Lower leg skin (tissue), 4 donors: ENCODE measurements around the gene GMPR. TPM values are rescaled to one million over a fixed set of nuclear protein-coding genes. Genes with fewer than 3 reads are reported as not detected.

Experiments
- DNase-seq, 2 donors: peaks; one replicate each; pipeline ENCODE4 v3.0.0-alpha.2; 2019; ENCODE audit warnings: low spot score in 2 of 2
- H3K4me3 ChIP-seq: fragments of 200-600 bp; sonication (generic); 2 replicates; pipeline ENCODE4 v1.5.1; 2017; ENCODE audit warnings: mild to moderate bottlenecking, low read depth; ENCODE audit not compliant: poor library complexity, severe bottlenecking
- POLR2A ChIP-seq, 2 donors: fragments of 450-650 bp; IDR thresholded peaks; one replicate each; pipeline ENCODE4 v1.6.1; 2016 to 2017; ENCODE audit warnings: antibody characterized with exemption in 2 of 2, mild to moderate bottlenecking in 1 of 2, moderate library complexity in 1 of 2
- WGBS, 2 donors: methylation state at CpG; one replicate each; pipeline ENCODE4 v1.1.5; 2018; 5-methylcytosine and 5-hydroxymethylcytosine counted together
- intact Hi-C: fragments of 100-400 bp; cut with DNase I; formaldehyde crosslinking; loops from one replicate; pipeline ENCODE4 v1.15.0; 2023; ENCODE audit warnings: low total_unique reads
- total RNA-seq, 4 donors: library from RNA; depleted of rRNA; stranded (reverse); fragments of >200 nt; gene quantifications; one replicate each; pipeline ENCODE4 v1.1.0, GENCODE V29; 2016
- TF ChIP-seq, protein P1 (sequence below), 3 donors: fragments of 450-650 bp; IDR thresholded peaks; one replicate each; pipeline ENCODE4 v1.5.1; 2016; ENCODE audit warnings: antibody characterized with exemption in 3 of 3, mild to moderate bottlenecking in 3 of 3, moderate library complexity in 2 of 3

The GMPR gene
- total RNA-seq, 4 donors from 2014 or later, result 5.2 to 26.7 (median 10.6) TPM

DNA sequence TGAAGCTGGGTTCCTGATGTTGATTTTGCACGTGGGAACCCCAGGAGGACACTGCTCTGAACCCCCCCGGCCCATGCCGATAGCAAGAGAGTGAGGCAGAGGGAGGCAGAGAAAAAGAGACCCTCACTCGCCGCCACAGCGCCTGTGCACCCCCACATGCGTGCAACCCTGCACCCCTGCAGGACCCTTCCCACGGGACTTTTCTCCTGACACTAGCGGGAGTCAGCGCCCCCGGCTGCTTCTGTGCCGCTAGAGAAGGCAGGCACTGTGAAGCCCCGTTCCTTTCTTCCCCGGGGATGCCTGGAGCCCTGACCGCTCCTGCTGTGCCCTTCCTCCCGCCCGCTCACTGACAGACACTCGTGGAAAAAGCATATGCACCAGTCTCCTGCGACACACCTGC is 67.4 kb downstream of the GMPR start:
- no peak overlapping the region for H3K4me3 ChIP-seq
- intact Hi-C loops, result no loop called here
- no peak for DNase-seq
- 83 to 89% methylated on average over 19 of the region's 19 CpGs for WGBS, 2 donors
- no peak for TF ChIP-seq POLR2A (IDR thresholded peaks at IDR 0.05)
- TF ChIP-seq, protein P1, sequence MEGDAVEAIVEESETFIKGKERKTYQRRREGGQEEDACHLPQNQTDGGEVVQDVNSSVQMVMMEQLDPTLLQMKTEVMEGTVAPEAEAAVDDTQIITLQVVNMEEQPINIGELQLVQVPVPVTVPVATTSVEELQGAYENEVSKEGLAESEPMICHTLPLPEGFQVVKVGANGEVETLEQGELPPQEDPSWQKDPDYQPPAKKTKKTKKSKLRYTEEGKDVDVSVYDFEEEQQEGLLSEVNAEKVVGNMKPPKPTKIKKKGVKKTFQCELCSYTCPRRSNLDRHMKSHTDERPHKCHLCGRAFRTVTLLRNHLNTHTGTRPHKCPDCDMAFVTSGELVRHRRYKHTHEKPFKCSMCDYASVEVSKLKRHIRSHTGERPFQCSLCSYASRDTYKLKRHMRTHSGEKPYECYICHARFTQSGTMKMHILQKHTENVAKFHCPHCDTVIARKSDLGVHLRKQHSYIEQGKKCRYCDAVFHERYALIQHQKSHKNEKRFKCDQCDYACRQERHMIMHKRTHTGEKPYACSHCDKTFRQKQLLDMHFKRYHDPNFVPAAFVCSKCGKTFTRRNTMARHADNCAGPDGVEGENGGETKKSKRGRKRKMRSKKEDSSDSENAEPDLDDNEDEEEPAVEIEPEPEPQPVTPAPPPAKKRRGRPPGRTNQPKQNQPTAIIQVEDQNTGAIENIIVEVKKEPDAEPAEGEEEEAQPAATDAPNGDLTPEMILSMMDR (IDR thresholded peaks at IDR 0.05), result no peak

DNA sequence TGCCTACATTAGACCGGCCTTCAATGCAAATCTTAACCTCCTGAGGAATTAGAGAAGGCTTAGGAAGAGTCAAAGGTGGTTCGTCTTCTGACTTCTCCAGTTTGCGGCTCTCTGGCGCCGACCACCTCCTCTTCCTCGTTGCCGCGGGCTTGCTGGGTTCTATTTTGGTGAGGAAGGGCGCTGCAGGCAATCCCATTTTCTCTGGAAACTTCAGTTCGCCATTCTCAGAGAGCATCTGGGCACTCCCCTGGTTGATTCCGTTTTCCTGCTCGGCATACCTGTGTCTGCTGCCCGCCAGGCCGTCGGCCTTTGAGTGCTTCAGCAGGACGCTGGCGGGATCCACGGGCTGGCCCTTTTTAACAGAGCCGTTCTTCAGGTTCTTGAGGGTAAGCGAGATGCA is 67.9 kb downstream of the GMPR start:
- TF ChIP-seq, protein P1 (IDR thresholded peaks at IDR 0.05), result no peak
- TF ChIP-seq POLR2A (IDR thresholded peaks at IDR 0.05), result no peak
- DNase-seq, result no peak

DNA sequence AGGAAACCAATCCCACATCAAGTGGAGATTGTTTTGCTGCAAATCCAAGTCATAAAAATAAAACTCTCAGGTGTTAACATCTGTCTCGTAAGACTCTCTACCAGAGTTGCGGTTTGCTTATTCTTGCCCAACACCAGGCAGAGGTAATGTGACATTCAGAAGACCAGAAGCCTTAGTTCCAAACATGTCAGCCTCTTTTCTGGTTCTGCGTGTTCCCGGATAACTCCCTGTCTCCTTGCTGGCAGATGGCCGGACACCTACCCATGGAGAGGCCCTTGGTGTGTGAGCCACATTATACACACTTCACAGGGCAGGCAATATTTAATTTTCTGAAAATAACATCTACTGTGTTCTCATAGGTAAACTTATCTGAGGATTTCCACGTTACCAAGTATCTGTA is 73.4 kb downstream of the GMPR start:
- no peak overlapping the region for H3K4me3 ChIP-seq
- 95 to 97% methylated on average over 6 of the region's 6 CpGs for WGBS, 2 donors
- intact Hi-C loops, result no loop called here
- TF ChIP-seq, protein P1 (IDR thresholded peaks at IDR 0.05), result no peak
- no peak for TF ChIP-seq POLR2A (IDR thresholded peaks at IDR 0.05)
- no peak for DNase-seq

More for the DNA sequence above, 67.9 kb downstream of the GMPR start:
- WGBS, 2 donors, result 90 to 91% methylated on average over 20 of the region's 20 CpGs
- H3K4me3 ChIP-seq, result no peak overlapping the region
- intact Hi-C loops, result no loop called here

DNA sequence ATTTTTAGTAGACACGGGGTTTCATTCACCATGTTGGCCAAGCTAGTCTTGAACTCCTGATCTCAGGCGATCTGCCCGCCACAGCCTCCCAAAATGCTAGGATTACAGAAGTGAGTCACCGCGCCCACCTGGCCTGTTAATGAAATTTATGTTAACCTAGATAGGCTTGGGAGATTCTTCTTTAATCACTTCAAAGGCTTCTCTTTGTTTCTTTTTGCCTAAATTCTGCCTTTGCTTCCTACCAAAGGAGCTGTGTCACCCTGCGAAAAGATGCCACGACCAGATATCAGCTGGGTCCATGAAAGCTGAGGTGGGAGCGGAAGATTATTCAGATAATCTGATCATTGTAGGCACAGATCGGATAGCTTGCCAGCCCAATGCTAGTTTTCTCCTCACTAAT is 75.3 kb downstream of the GMPR start:
- TF ChIP-seq, protein P1 (IDR thresholded peaks at IDR 0.05), result no peak
- TF ChIP-seq POLR2A (IDR thresholded peaks at IDR 0.05), result no peak
- DNase-seq, result peak in 1 of 2 donors; percentile 46
- WGBS, 2 donors, result 96 to 97% methylated on average over 9 of the region's 9 CpGs
- H3K4me3 ChIP-seq, result no peak overlapping the region
- intact Hi-C loops, result no loop called here

DNA sequence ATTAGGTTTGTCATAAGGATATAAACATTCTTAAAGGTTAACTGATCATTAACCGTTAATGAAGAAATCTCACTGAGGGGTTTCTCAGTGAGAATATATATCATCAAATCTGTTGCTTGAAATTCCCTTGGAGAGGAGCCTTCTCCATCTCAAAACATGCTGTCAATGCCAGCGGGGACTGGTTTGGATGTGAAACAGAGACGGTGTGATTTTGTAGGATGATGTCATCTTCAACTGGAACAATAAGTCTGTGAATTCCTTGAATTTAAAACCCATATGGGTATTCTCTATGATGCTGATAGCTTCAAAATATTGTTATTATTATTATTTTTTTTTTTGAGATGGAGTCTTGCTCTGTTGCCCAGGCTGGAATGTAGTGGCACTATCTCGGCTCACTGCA is 75.9 kb downstream of the GMPR start:
- TF ChIP-seq POLR2A (IDR thresholded peaks at IDR 0.05), result no peak
- TF ChIP-seq, protein P1 (IDR thresholded peaks at IDR 0.05), result no peak
- 81 to 89% methylated on average over 4 of the region's 4 CpGs for WGBS, 2 donors
- DNase-seq, result no peak
- H3K4me3 ChIP-seq, result no peak overlapping the region
- intact Hi-C loops, result no loop called here

DNA sequence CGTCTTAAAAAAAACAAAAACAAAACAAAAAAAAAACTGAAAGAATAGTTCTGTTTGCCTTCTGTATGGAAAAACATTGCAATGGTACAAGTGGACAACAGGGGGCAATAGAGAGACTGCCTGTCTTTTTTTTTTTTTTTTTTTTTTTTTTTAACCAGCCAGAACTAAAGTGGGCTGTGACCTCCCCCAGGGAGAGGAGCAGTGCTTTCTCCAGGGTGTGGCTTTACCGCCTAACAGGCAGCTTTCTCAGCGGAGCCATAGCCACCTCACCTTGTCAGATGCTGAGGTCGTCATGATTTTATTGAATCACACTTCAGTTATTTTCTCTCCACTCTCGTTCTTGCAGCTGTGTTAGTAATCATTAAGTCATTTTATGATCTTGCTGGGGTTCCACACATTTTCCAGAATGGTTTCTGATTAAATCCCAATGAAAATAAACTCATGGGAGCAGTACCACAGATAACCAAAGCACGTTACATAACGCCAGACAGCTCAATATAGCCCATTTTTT is 78.4 kb downstream of the GMPR start:
- WGBS, 2 donors, result 51 to 60% methylated on average over 7 of the region's 7 CpGs
- no peak for DNase-seq

More for the DNA sequence above, 78.4 kb downstream of the GMPR start:
- intact Hi-C loops, result no loop called here
- no peak for TF ChIP-seq POLR2A (IDR thresholded peaks at IDR 0.05)
- TF ChIP-seq, protein P1 (IDR thresholded peaks at IDR 0.05), result no peak
- no peak overlapping the region for H3K4me3 ChIP-seq
